Endodermal cell (in vitro differentiated cells): ENCODE measurements around the gene FGF13. TPM values are rescaled to one million over a fixed set of nuclear protein-coding genes. Genes with fewer than 3 reads are reported as not detected.

Experiments
- DNase-seq: peaks from one replicate; pipeline ENCODE4 v3.0.0-alpha.2; 2017
- H3K27ac ChIP-seq: 2 replicates; pipeline ENCODE4 v1.5.1; 2013; ENCODE audit warnings: mild to moderate bottlenecking, low read depth, low read length, moderate library complexity
- H3K27me3 ChIP-seq: 2 replicates; pipeline ENCODE4 v1.6.1; 2013; ENCODE audit warnings: mild to moderate bottlenecking, low read length, moderate library complexity; ENCODE audit not compliant: insufficient read depth, control insufficient read depth, poor library complexity, severe bottlenecking
- H3K36me3 ChIP-seq: 2 replicates; pipeline ENCODE4 v1.7.0; 2013; ENCODE audit warnings: mild to moderate bottlenecking, low read length, moderate library complexity; ENCODE audit not compliant: control insufficient read depth, insufficient read depth
- H3K4me1 ChIP-seq: one replicate; pipeline ENCODE4 v1.7.0; 2013; ENCODE audit warnings: low read length; ENCODE audit not compliant: control insufficient read depth, insufficient read depth
- H3K4me3 ChIP-seq: 2 replicates; pipeline ENCODE4 v1.5.1; 2013; ENCODE audit warnings: mild to moderate bottlenecking, low read length, moderate library complexity
- H3K9ac ChIP-seq: 2 replicates; pipeline ENCODE4 v1.6.1; 2013; ENCODE audit warnings: mild to moderate bottlenecking, low read length, moderate library complexity; ENCODE audit not compliant: poor library complexity, severe bottlenecking; ENCODE audit errors: extremely low read depth
- H3K9me3 ChIP-seq: 2 replicates; pipeline ENCODE4 v1.6.1; 2013; ENCODE audit warnings: mild to moderate bottlenecking, low read length, moderate library complexity; ENCODE audit not compliant: control insufficient read depth
- H3K27ac Mint-ChIP-seq: 2 replicates; pipeline ENCODE4 v1.8.0; 2020; ENCODE audit warnings: mixed read lengths
- H3K27me3 Mint-ChIP-seq: 2 replicates; pipeline ENCODE4 v1.8.0; 2021; ENCODE audit warnings: mild to moderate bottlenecking, mixed read lengths; ENCODE audit not compliant: insufficient read depth
- H3K36me3 Mint-ChIP-seq: 2 replicates; pipeline ENCODE4 v1.8.0; 2020; ENCODE audit warnings: low read depth, mixed read lengths
- H3K4me1 Mint-ChIP-seq: 2 replicates; pipeline ENCODE4 v1.8.0; 2020; ENCODE audit warnings: mixed read lengths
- H3K4me3 Mint-ChIP-seq: 2 replicates; pipeline ENCODE4 v1.8.0; 2020; ENCODE audit warnings: mild to moderate bottlenecking, moderate library complexity, mixed read lengths
- H3K9me3 Mint-ChIP-seq: 2 replicates; pipeline ENCODE4 v1.8.0; 2020; ENCODE audit warnings: mild to moderate bottlenecking, mixed read lengths
- WGBS, 2 experiments: methylation state at CpG; one replicate each; pipeline versions ENCODE4 v1.1.5 to v1.1.7; 2013; ENCODE audit warnings: missing lambda C conversion rate in 2 of 2, mixed read lengths in 1 of 2; ENCODE audit not compliant: insufficient coverage in 1 of 2, insufficient read length in 1 of 2; 5-methylcytosine and 5-hydroxymethylcytosine counted together
- total RNA-seq, 2 donors: library from RNA; stranded (reverse); fragmentation: NEBNext Ultra II Directional in 1 of 2; extraction: Animal tissue kit (Norgen Biotek cat#: 25700) in 1 of 2; gene quantifications; 2 replicates in 1 of 2; 3 replicates in 1 of 2; pipeline ENCODE4 v1.2.1, GENCODE V29; 2021
- TF ChIP-seq, protein P1 (sequence below): fragments of 200-600 bp; sonication (generic); conservative IDR thresholded peaks from 2 replicates; pipeline ENCODE4 v1.5.0; 2021; ENCODE audit warnings: antibody characterized with exemption, mild to moderate bottlenecking

Gene FGF13
- total RNA-seq, 2 donors from 2014 or later = 31.1 to 69.4 TPM

- TF ChIP-seq, protein P1, sequence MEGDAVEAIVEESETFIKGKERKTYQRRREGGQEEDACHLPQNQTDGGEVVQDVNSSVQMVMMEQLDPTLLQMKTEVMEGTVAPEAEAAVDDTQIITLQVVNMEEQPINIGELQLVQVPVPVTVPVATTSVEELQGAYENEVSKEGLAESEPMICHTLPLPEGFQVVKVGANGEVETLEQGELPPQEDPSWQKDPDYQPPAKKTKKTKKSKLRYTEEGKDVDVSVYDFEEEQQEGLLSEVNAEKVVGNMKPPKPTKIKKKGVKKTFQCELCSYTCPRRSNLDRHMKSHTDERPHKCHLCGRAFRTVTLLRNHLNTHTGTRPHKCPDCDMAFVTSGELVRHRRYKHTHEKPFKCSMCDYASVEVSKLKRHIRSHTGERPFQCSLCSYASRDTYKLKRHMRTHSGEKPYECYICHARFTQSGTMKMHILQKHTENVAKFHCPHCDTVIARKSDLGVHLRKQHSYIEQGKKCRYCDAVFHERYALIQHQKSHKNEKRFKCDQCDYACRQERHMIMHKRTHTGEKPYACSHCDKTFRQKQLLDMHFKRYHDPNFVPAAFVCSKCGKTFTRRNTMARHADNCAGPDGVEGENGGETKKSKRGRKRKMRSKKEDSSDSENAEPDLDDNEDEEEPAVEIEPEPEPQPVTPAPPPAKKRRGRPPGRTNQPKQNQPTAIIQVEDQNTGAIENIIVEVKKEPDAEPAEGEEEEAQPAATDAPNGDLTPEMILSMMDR = no peak
- H3K36me3 ChIP-seq = peaks cover 11% of the 10 kb centered on the region
- no peaks in the 10 kb centered on the region for H3K27me3 ChIP-seq
- Mint-ChIP-seq H3K4me3 (no peak overlapping the region), H3K27ac (no peak overlapping the region), H3K27me3 (no peaks in the 10 kb centered on the region), H3K36me3 (peaks cover 3% of the 10 kb centered on the region), H3K4me1 (peaks cover 7% of the 10 kb centered on the region), H3K9me3 (no peaks in the 10 kb centered on the region)
- no peak overlapping the region for H3K4me3 ChIP-seq
- no peak overlapping the region for H3K27ac ChIP-seq
- no peak for DNase-seq
- no peak overlapping the region for H3K9ac ChIP-seq
- no peaks in the 10 kb centered on the region for H3K4me1 ChIP-seq
- H3K9me3 ChIP-seq = no peaks in the 10 kb centered on the region
- 100% methylated on average over 1 of the region's 4 CpGs; no CpG with 5 or more reads in 1 of the 2 experiments for WGBS, 2 experiments
Observed at GRCh38 chrX:138691186-138691585, 20.3 kb downstream of the FGF13 start.

DNA sequence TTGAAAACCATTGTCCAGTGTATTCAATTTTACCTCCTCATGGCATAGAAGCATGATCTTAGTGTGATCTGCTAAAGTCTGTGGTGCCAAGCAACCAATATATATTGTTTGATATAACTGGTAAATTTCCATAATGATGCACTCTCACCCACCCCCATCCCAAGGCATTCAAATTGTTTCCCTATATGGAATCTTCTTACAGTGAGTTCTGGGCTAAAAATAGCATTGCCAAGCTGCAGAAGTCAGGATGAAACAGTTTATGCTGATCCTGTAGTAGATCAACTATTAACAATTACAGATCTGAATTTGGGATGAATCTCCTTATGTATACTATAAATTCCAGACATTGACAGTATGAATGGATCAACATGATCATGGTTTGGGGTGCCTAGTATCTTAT lies 20.9 kb downstream of the FGF13 start:
- H3K36me3 Mint-ChIP-seq = peaks cover 2% of the 10 kb centered on the region
- peaks cover 7% of the 10 kb centered on the region for H3K4me1 Mint-ChIP-seq
- no peak overlapping the region for H3K27ac Mint-ChIP-seq
- TF ChIP-seq, protein P1 = no peak
- Histone ChIP-seq H3K27me3 (no peaks in the 10 kb centered on the region), H3K4me1 (no peaks in the 10 kb centered on the region), H3K4me3 (no peak overlapping the region), H3K27ac (no peak overlapping the region), H3K9ac (no peak overlapping the region), H3K36me3 (peaks cover 5% of the 10 kb centered on the region), H3K9me3 (no peaks in the 10 kb centered on the region)
- H3K9me3 Mint-ChIP-seq = no peaks in the 10 kb centered on the region
- no peaks in the 10 kb centered on the region for H3K27me3 Mint-ChIP-seq
- no peak for DNase-seq
- H3K4me3 Mint-ChIP-seq = no peak overlapping the region

- Mint-ChIP-seq H3K4me3 (no peak overlapping the region), H3K9me3 (no peaks in the 10 kb centered on the region), H3K4me1 (no peaks in the 10 kb centered on the region), H3K27me3 (no peaks in the 10 kb centered on the region), H3K36me3 (peaks cover 21% of the 10 kb centered on the region), H3K27ac (no peak overlapping the region)
- Histone ChIP-seq H3K27me3 (no peaks in the 10 kb centered on the region), H3K4me1 (no peaks in the 10 kb centered on the region), H3K27ac (no peak overlapping the region), H3K9me3 (no peaks in the 10 kb centered on the region), H3K9ac (no peak overlapping the region), H3K36me3 (peaks cover 7% of the 10 kb centered on the region), H3K4me3 (no peak overlapping the region)
- TF ChIP-seq, protein P1 = no peak
- WGBS, 2 experiments = 93% methylated on average over 4 of the region's 4 CpGs; no CpG with 5 or more reads in 1 of the 2 experiments
- no peak for DNase-seq
Observed at GRCh38 chrX:138683600-138683999, 27.9 kb downstream of the FGF13 start.
